WTC11 (cell line): ENCODE results near the gene HERC2. TPM values are rescaled to one million over a fixed set of nuclear protein-coding genes. Genes with fewer than 3 reads are reported as not detected.

Experiments
- ATAC-seq: fragments of 200-7000 bp; cut with Tn5 transposase; 2 replicates; pipeline ENCODE4 v1.10.0; 2021; ENCODE audit warnings: mild to moderate bottlenecking, moderate library complexity
- CTCF ChIA-PET: fragments of 300-600 bp; sonication (Branson Sonifier 250); formaldehyde crosslinking; loops from one replicate; lab custom pipeline; 2021; ENCODE audit warnings: antibody characterized with exemption; lab: Charles Lee
- POLR2A ChIA-PET: fragments of 350-600 bp; sonication (Branson Sonifier 250); formaldehyde crosslinking; loops from one replicate; lab custom pipeline; 2021; ENCODE audit warnings: antibody characterized with exemption; lab: Charles Lee
- DNase-seq: peaks from one replicate; pipeline ENCODE4 v3.0.0; 2021; ENCODE audit warnings: low spot score
- H3K27ac Mint-ChIP-seq: 2 replicates; pipeline ENCODE4 v1.8.0; 2021; ENCODE audit warnings: mixed read lengths
- H3K27me3 Mint-ChIP-seq: 2 replicates; pipeline ENCODE4 v1.8.0; 2021; ENCODE audit warnings: low read depth, mild to moderate bottlenecking, moderate library complexity, mixed read lengths
- H3K36me3 Mint-ChIP-seq: 2 replicates; pipeline ENCODE4 v1.8.0; 2021; ENCODE audit warnings: mixed read lengths
- H3K4me1 Mint-ChIP-seq: 2 replicates; pipeline ENCODE4 v1.8.0; 2022; ENCODE audit warnings: mixed read lengths
- H3K4me3 Mint-ChIP-seq: 2 replicates; pipeline ENCODE4 v1.8.0; 2021; ENCODE audit warnings: mild to moderate bottlenecking, moderate library complexity, mixed read lengths
- H3K9me3 Mint-ChIP-seq: 2 replicates; pipeline ENCODE4 v1.8.0; 2021; ENCODE audit warnings: mixed read lengths
- AFF4 ChIP-seq: sonication (generic); formaldehyde crosslinking; IDR thresholded peaks from 2 replicates; pipeline ENCODE4 v1.8.1; 2023; ENCODE audit warnings: mild to moderate bottlenecking, missing genetic modification reagents, borderline replicate concordance
- E2F4 ChIP-seq: sonication (generic); formaldehyde crosslinking; IDR thresholded peaks from 2 replicates; pipeline ENCODE4 v1.8.1; 2022; ENCODE audit warnings: low read depth, mild to moderate bottlenecking, moderate library complexity, missing genetic modification reagents, borderline replicate concordance
- ERG ChIP-seq: fragments of 250-450 bp; sonication (Bioruptor Pico); IDR thresholded peaks from 2 replicates; pipeline ENCODE4 v1.8.0; 2021; ENCODE audit warnings: mild to moderate bottlenecking
- HMGA2 ChIP-seq: fragments of 250-450 bp; sonication (Bioruptor Pico); IDR thresholded peaks from 2 replicates; pipeline ENCODE4 v1.4.0; 2021; ENCODE audit warnings: mild to moderate bottlenecking, moderate library complexity
- PRRX2 ChIP-seq: fragments of 250-450 bp; sonication (Bioruptor Pico); IDR thresholded peaks from 2 replicates; pipeline ENCODE4 v1.8.0; 2021; ENCODE audit warnings: mild to moderate bottlenecking
- RORB ChIP-seq: fragments of 250-450 bp; sonication (Bioruptor Pico); IDR thresholded peaks from 2 replicates; pipeline ENCODE4 v1.9.0; 2021; ENCODE audit warnings: mild to moderate bottlenecking
- SMAD3 ChIP-seq: sonication (generic); formaldehyde crosslinking; IDR thresholded peaks from 2 replicates; pipeline ENCODE4 v1.8.0; 2022; ENCODE audit warnings: missing genetic modification reagents, mild to moderate bottlenecking, borderline replicate concordance
- SMAD4 ChIP-seq: sonication (generic); formaldehyde crosslinking; IDR thresholded peaks from 2 replicates; pipeline ENCODE4 v1.8.0; 2022; ENCODE audit warnings: mild to moderate bottlenecking, missing genetic modification reagents
- TP53 ChIP-seq: sonication (generic); formaldehyde crosslinking; IDR thresholded peaks from 2 replicates; pipeline ENCODE4 v1.8.1; 2023; ENCODE audit warnings: mild to moderate bottlenecking, missing genetic modification reagents
- ZNF396 ChIP-seq: fragments of 250-450 bp; sonication (Bioruptor Pico); IDR thresholded peaks from 2 replicates; pipeline ENCODE4 v1.8.0; 2021; ENCODE audit warnings: mild to moderate bottlenecking, moderate library complexity, borderline replicate concordance
- total RNA-seq: library from RNA; stranded (reverse); gene quantifications from 3 replicates; pipeline ENCODE4 v1.2.3, GENCODE V29; 2021
- TF ChIP-seq, protein P1 (sequence below): sonication (generic); formaldehyde crosslinking; IDR thresholded peaks from 2 replicates; pipeline ENCODE4 v1.8.1; 2023; ENCODE audit warnings: mild to moderate bottlenecking, missing genetic modification reagents
- TF ChIP-seq, protein P2 (sequence below): sonication (generic); formaldehyde crosslinking; IDR thresholded peaks from 2 replicates; pipeline ENCODE4 v1.8.0; 2023; ENCODE audit warnings: missing genetic modification reagents
- TF ChIP-seq, protein P3 (sequence below): sonication (generic); formaldehyde crosslinking; IDR thresholded peaks from 2 replicates; pipeline ENCODE4 v1.8.0; 2022; ENCODE audit warnings: mild to moderate bottlenecking, missing genetic modification reagents
- TF ChIP-seq, protein P4 (sequence below): fragments of 250-450 bp; sonication (Bioruptor Pico); IDR thresholded peaks from 2 replicates; pipeline ENCODE4 v1.9.0; 2021; ENCODE audit warnings: mild to moderate bottlenecking
- TF ChIP-seq, protein P5 (sequence below): sonication (generic); formaldehyde crosslinking; IDR thresholded peaks from 2 replicates; pipeline ENCODE4 v1.8.1; 2022; ENCODE audit warnings: low read depth, missing genetic modification reagents, borderline replicate concordance

HERC2 gene
- total RNA-seq, 1 experiment from 2014 or later = 81.5 TPM

- TF ChIP-seq AFF4 (no peak), TP53 (CRISPR knock-in tag) (no peak), RORB (CRISPR knock-in tag) (no peak), SMAD3 (no peak), HMGA2 (CRISPR knock-in tag) (no peak)
- TF ChIP-seq, protein P1, sequence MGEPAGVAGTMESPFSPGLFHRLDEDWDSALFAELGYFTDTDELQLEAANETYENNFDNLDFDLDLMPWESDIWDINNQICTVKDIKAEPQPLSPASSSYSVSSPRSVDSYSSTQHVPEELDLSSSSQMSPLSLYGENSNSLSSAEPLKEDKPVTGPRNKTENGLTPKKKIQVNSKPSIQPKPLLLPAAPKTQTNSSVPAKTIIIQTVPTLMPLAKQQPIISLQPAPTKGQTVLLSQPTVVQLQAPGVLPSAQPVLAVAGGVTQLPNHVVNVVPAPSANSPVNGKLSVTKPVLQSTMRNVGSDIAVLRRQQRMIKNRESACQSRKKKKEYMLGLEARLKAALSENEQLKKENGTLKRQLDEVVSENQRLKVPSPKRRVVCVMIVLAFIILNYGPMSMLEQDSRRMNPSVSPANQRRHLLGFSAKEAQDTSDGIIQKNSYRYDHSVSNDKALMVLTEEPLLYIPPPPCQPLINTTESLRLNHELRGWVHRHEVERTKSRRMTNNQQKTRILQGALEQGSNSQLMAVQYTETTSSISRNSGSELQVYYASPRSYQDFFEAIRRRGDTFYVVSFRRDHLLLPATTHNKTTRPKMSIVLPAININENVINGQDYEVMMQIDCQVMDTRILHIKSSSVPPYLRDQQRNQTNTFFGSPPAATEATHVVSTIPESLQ (CRISPR knock-in tag) = no peak
- TF ChIP-seq, all 79 proteins: peak for 0
Observed at GRCh38 chr15:28117432-28117990, 204.5 kb downstream of the HERC2 start (continued).

DNA sequence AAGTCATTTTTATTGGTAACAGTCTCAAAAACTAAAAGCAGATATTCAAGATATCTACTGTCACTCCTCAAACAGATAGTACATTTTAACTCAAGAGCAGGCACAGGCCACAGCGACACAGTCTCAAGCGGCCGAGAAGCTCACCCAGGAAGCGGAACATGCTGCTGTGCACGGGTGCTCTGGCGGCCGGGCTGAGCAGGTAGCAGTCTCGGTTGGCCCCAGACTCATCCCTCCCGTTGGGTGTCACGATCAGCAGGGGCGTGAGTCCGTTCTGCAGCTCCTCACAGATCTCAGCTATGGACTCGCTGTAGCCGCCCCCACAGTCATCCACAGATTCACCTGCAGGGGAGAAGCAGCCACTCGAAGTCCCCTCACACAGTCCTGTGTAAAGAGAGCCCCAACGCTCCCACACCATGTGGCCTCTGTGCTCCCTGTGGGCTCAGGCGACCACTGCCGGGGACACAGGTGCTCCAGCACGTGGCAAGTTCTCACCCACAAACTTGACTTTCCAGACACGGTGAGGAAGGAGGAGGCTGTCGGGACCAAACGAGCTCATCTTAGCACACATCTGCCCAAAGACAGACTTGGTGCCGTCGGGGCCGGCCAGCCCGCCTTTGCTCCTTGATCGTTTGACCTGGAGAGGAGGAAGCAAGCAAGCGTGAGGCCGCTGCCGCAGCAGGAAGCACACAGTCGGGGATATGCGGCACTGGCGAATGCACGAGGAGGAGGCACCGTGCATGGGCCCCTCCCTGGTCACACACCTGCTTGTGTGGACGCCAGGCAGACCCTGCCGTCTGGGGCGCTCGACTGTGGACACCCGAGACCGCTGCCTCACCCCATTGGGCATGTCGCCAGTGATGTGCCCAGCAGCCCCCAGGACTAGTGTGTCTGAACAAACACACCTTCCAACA, 205.2 kb downstream of the HERC2 start:
- Mint-ChIP-seq H3K9me3 (no peaks in the 10 kb centered on the region), H3K4me3 (no peak overlapping the region), H3K27ac (peak overlapping the region; percentile 10; the same call in 1 of the 2 replicates), H3K36me3 (peaks cover 80% of the 10 kb centered on the region), H3K4me1 (no peaks in the 10 kb centered on the region), H3K27me3 (no peaks in the 10 kb centered on the region)
- DNase-seq (no peak), ATAC-seq (no peak)
- CTCF ChIA-PET = interaction anchor here (1.8 to 2.6 kb wide), 2 partner anchors 9 to 10 kb away, joined by 6 to 14 read pairs; no protein-coding TSS in a partner anchor
- TF ChIP-seq, protein P2, sequence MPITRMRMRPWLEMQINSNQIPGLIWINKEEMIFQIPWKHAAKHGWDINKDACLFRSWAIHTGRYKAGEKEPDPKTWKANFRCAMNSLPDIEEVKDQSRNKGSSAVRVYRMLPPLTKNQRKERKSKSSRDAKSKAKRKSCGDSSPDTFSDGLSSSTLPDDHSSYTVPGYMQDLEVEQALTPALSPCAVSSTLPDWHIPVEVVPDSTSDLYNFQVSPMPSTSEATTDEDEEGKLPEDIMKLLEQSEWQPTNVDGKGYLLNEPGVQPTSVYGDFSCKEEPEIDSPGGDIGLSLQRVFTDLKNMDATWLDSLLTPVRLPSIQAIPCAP (CRISPR knock-in tag) = no peak
- no peak for TF ChIP-seq SMAD4 (CRISPR knock-in tag)
- no peak for TF ChIP-seq ZNF396 (CRISPR knock-in tag)
- POLR2A ChIA-PET = no interaction called here

GRCh38 chr15:28115871-28116270, 206.1 kb downstream of the HERC2 start:
- POLR2A ChIA-PET = no interaction called here
- Mint-ChIP-seq H3K9me3 (no peaks in the 10 kb centered on the region), H3K4me3 (no peak overlapping the region), H3K27ac (no peak overlapping the region), H3K4me1 (no peaks in the 10 kb centered on the region), H3K27me3 (no peaks in the 10 kb centered on the region), H3K36me3 (peaks cover 80% of the 10 kb centered on the region)
- ATAC-seq = no peak
- DNase-seq = no peak
- CTCF ChIA-PET = interaction anchor here (1.0 to 2.6 kb wide), 2 partner anchors 10 to 94 kb away, joined by 3 to 14 read pairs; no protein-coding TSS in a partner anchor
- no peak for TF ChIP-seq ERG (CRISPR knock-in tag)
- TF ChIP-seq, protein P3, sequence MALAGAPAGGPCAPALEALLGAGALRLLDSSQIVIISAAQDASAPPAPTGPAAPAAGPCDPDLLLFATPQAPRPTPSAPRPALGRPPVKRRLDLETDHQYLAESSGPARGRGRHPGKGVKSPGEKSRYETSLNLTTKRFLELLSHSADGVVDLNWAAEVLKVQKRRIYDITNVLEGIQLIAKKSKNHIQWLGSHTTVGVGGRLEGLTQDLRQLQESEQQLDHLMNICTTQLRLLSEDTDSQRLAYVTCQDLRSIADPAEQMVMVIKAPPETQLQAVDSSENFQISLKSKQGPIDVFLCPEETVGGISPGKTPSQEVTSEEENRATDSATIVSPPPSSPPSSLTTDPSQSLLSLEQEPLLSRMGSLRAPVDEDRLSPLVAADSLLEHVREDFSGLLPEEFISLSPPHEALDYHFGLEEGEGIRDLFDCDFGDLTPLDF (CRISPR knock-in tag) = no peak
- TF ChIP-seq PRRX2 (CRISPR knock-in tag) = no peak
- TF ChIP-seq, protein P4, sequence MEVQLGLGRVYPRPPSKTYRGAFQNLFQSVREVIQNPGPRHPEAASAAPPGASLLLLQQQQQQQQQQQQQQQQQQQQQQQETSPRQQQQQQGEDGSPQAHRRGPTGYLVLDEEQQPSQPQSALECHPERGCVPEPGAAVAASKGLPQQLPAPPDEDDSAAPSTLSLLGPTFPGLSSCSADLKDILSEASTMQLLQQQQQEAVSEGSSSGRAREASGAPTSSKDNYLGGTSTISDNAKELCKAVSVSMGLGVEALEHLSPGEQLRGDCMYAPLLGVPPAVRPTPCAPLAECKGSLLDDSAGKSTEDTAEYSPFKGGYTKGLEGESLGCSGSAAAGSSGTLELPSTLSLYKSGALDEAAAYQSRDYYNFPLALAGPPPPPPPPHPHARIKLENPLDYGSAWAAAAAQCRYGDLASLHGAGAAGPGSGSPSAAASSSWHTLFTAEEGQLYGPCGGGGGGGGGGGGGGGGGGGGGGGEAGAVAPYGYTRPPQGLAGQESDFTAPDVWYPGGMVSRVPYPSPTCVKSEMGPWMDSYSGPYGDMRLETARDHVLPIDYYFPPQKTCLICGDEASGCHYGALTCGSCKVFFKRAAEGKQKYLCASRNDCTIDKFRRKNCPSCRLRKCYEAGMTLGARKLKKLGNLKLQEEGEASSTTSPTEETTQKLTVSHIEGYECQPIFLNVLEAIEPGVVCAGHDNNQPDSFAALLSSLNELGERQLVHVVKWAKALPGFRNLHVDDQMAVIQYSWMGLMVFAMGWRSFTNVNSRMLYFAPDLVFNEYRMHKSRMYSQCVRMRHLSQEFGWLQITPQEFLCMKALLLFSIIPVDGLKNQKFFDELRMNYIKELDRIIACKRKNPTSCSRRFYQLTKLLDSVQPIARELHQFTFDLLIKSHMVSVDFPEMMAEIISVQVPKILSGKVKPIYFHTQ = no peak
- no peak for TF ChIP-seq HMGA2 (CRISPR knock-in tag)
- no peak for TF ChIP-seq E2F4 (CRISPR knock-in tag)
- TF ChIP-seq, protein P5, sequence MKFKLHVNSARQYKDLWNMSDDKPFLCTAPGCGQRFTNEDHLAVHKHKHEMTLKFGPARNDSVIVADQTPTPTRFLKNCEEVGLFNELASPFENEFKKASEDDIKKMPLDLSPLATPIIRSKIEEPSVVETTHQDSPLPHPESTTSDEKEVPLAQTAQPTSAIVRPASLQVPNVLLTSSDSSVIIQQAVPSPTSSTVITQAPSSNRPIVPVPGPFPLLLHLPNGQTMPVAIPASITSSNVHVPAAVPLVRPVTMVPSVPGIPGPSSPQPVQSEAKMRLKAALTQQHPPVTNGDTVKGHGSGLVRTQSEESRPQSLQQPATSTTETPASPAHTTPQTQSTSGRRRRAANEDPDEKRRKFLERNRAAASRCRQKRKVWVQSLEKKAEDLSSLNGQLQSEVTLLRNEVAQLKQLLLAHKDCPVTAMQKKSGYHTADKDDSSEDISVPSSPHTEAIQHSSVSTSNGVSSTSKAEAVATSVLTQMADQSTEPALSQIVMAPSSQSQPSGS (CRISPR knock-in tag) = no peak
